CD14-positive monocyte (primary cell): ENCODE data around the gene TPST1. TPM values are rescaled to one million over a fixed set of nuclear protein-coding genes. Genes with fewer than 3 reads are reported as not detected.

Experiments
- DNase-seq, 3 donors: peaks; one replicate each; pipeline ENCODE4 v3.0.0-alpha.2; 2011 to 2022
- H2AFZ ChIP-seq: 2 replicates; pipeline ENCODE4 v1.6.0; 2012; ENCODE audit warnings: mild to moderate bottlenecking, low read depth, low read length, inconsistent platforms; ENCODE audit not compliant: insufficient read depth, poor library complexity, severe bottlenecking
- H3K27ac ChIP-seq, 2 donors: 1 replicate in 1 of 2; 2 replicates in 1 of 2; pipeline ENCODE4 v1.5.1; 2012 to 2013; ENCODE audit warnings: low read length in 2 of 2, control low read depth in 1 of 2, inconsistent platforms in 1 of 2, low read depth in 1 of 2, mild to moderate bottlenecking in 1 of 2
- H3K27me3 ChIP-seq, 2 donors: one replicate each; pipeline versions ENCODE4 v1.6.0 to v1.6.1; 2011 to 2013; ENCODE audit warnings: low read length in 2 of 2; ENCODE audit not compliant: control insufficient read depth in 2 of 2, insufficient read depth in 2 of 2
- H3K36me3 ChIP-seq, 2 donors: replicated peaks in 1 of 2; 1 replicate in 1 of 2; 2 replicates in 1 of 2; pipeline versions ENCODE4 v1.5.1 to v1.6.1; 2012 to 2013; ENCODE audit warnings: low read length in 2 of 2, control low read depth in 1 of 2, inconsistent platforms in 1 of 2, mild to moderate bottlenecking in 1 of 2; ENCODE audit not compliant: insufficient read depth in 2 of 2, control insufficient read depth in 1 of 2
- H3K4me1 ChIP-seq, 2 donors: 1 replicate in 1 of 2; 2 replicates in 1 of 2; pipeline versions ENCODE4 v1.5.1 to v1.6.1; 2012 to 2013; ENCODE audit warnings: low read length in 2 of 2, control low read depth in 1 of 2, inconsistent platforms in 1 of 2, mild to moderate bottlenecking in 1 of 2, moderate library complexity in 1 of 2; ENCODE audit not compliant: insufficient read depth in 2 of 2, control insufficient read depth in 1 of 2
- H3K4me2 ChIP-seq: replicated peaks from 2 replicates; pipeline ENCODE3; 2012; ENCODE audit warnings: low read length, moderate library complexity, mild to moderate bottlenecking; ENCODE audit not compliant: poor library complexity, severe bottlenecking; ENCODE audit errors: extremely low read depth
- H3K4me3 ChIP-seq, 3 experiments: fragments of 200-600 bp in 1 of 3; sonication (generic) in 1 of 3; replicated peaks in 1 of 3; 1 replicate in 2 of 3; 2 replicates in 1 of 3; pipeline ENCODE4 v1.5.1; 2011 to 2013; ENCODE audit warnings: low read length in 3 of 3, mild to moderate bottlenecking in 3 of 3, control low read depth in 2 of 3, low read depth in 2 of 3, inconsistent platforms in 1 of 3, moderate library complexity in 1 of 3
- H3K79me2 ChIP-seq: 2 replicates; pipeline ENCODE4 v1.6.0; 2012; ENCODE audit warnings: mild to moderate bottlenecking, control low read depth, inconsistent platforms, low read length, moderate library complexity; ENCODE audit not compliant: insufficient read depth
- H3K9ac ChIP-seq: 2 replicates; pipeline ENCODE4 v1.6.0; 2017; ENCODE audit warnings: low read length, mild to moderate bottlenecking; ENCODE audit not compliant: insufficient read depth, poor library complexity, severe bottlenecking
- H3K9me3 ChIP-seq, 2 donors: replicated peaks in 1 of 2; 1 replicate in 1 of 2; 2 replicates in 1 of 2; pipeline versions ENCODE4 v1.5.1 to v1.6.1; 2012 to 2013; ENCODE audit warnings: low read length in 2 of 2, control low read depth in 1 of 2; ENCODE audit not compliant: control insufficient read depth in 1 of 2, insufficient read depth in 1 of 2
- H4K20me1 ChIP-seq: 2 replicates; pipeline ENCODE4 v1.6.0; 2012; ENCODE audit warnings: mild to moderate bottlenecking, low read length, control low read depth, moderate library complexity; ENCODE audit not compliant: insufficient read depth
- H3K27ac Mint-ChIP-seq, 7 donors: one replicate each; pipeline ENCODE4 v1.8.0; 2020; ENCODE audit warnings: mild to moderate bottlenecking in 7 of 7, mixed read lengths in 7 of 7, moderate library complexity in 6 of 7, inconsistent platforms in 2 of 7
- H3K27me3 Mint-ChIP-seq, 3 donors: one replicate each; pipeline ENCODE4 v1.8.0; 2021 to 2022; ENCODE audit warnings: low read depth in 3 of 3, mild to moderate bottlenecking in 3 of 3, mixed read lengths in 3 of 3, moderate library complexity in 3 of 3, inconsistent platforms in 1 of 3
- H3K36me3 Mint-ChIP-seq, 2 donors: one replicate each; pipeline ENCODE4 v1.8.0; 2020; ENCODE audit warnings: mixed read lengths in 2 of 2, inconsistent platforms in 1 of 2, mild to moderate bottlenecking in 1 of 2
- H3K4me1 Mint-ChIP-seq: one replicate; pipeline ENCODE4 v1.8.0; 2020; ENCODE audit warnings: mild to moderate bottlenecking, mixed read lengths
- H3K4me3 Mint-ChIP-seq, 2 donors: one replicate each; pipeline ENCODE4 v1.8.0; 2020; ENCODE audit warnings: mild to moderate bottlenecking in 2 of 2, mixed read lengths in 2 of 2, moderate library complexity in 1 of 2
- H3K9me3 Mint-ChIP-seq, 7 donors: one replicate each; pipeline ENCODE4 v1.8.0; 2020 to 2022; ENCODE audit warnings: mixed read lengths in 7 of 7, mild to moderate bottlenecking in 6 of 7, moderate library complexity in 6 of 7, inconsistent platforms in 2 of 7
- WGBS: methylation state at CpG from one replicate; pipeline ENCODE4 v1.1.5; 2013; ENCODE audit warnings: missing lambda C conversion rate; ENCODE audit not compliant: insufficient coverage; 5-methylcytosine and 5-hydroxymethylcytosine counted together
- intact Hi-C, 2 donors: fragments of 100-400 bp; cut with micrococcal nuclease; formaldehyde crosslinking; loops; one replicate each; pipeline versions ENCODE4 v1.15.0 to v1.15.1; 2023
- polyA plus RNA-seq, 3 donors: library from polyadenylated mRNA; depleted of rRNA in 1 of 3; unstranded in 2 of 3; stranded (reverse) in 1 of 3; fragments of 300-500 nt in 2 of 3; fragments of >200 nt in 1 of 3; fragmentation: Illumina TruSeq in 2 of 3; gene quantifications; 1 replicate in 2 of 3; 2 replicates in 1 of 3; pipeline ENCODE4 v1.2.3, GENCODE V29; 2012 to 2021
- TF ChIP-seq, protein P1 (sequence below): fragments of 200-600 bp; IDR thresholded peaks from one replicate; pipeline ENCODE4 v1.8.0; 2022; ENCODE audit warnings: antibody characterized with exemption, mild to moderate bottlenecking

TPST1 gene
- polyA plus RNA-seq, 3 donors, result 0.54 to 4.8 (median 4.2) TPM

GRCh38 chr7:66187905-66188304, 17.2 kb upstream of the TPST1 start:
- Mint-ChIP-seq H3K4me3 (no peak overlapping the region), H3K27me3 (peaks cover 0 to 9% (median under 1%) of the 10 kb centered on the region in 3 donors), H3K27ac (no peak overlapping the region), H3K9me3 (peaks cover 0 to 18% (median 10%) of the 10 kb centered on the region in 7 donors), H3K4me1 (peaks cover 2% of the 10 kb centered on the region), H3K36me3 (no peaks in the 10 kb centered on the region)
- Histone ChIP-seq H2AFZ (no peak overlapping the region), H3K9ac (no peak overlapping the region), H4K20me1 (no peaks in the 10 kb centered on the region), H3K9me3 (peaks cover 0 to 9% of the 10 kb centered on the region in 2 donors), H3K27me3 (no peaks in the 10 kb centered on the region), H3K79me2 (no peaks in the 10 kb centered on the region), H3K4me3 (no peak overlapping the region), H3K27ac (no peak overlapping the region), H3K4me1 (no peaks in the 10 kb centered on the region), H3K36me3 (no peaks in the 10 kb centered on the region), H3K4me2 (no peak overlapping the region)
- no peak for DNase-seq
- intact Hi-C loops, result no loop called here
- WGBS, result no CpG with 5 or more reads among the region's 1 CpG
- TF ChIP-seq, protein P1, sequence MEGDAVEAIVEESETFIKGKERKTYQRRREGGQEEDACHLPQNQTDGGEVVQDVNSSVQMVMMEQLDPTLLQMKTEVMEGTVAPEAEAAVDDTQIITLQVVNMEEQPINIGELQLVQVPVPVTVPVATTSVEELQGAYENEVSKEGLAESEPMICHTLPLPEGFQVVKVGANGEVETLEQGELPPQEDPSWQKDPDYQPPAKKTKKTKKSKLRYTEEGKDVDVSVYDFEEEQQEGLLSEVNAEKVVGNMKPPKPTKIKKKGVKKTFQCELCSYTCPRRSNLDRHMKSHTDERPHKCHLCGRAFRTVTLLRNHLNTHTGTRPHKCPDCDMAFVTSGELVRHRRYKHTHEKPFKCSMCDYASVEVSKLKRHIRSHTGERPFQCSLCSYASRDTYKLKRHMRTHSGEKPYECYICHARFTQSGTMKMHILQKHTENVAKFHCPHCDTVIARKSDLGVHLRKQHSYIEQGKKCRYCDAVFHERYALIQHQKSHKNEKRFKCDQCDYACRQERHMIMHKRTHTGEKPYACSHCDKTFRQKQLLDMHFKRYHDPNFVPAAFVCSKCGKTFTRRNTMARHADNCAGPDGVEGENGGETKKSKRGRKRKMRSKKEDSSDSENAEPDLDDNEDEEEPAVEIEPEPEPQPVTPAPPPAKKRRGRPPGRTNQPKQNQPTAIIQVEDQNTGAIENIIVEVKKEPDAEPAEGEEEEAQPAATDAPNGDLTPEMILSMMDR, result no peak

DNA sequence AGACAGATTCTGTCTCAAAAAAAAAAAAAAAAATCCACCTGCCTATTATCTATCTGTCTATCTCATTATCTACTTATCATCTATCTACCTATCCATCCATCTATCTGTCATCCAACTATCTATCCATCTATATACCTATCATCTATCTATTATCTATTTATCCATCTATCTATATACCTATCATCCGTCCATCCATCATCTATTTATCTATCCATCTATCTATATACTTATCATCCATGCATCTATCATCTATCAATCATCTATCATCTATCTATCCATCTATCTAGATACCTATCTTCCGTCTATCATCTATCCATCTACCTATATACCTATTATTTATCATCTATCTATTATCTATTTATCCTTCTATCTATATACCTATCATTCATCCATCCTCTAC, 16.5 kb upstream of the TPST1 start:
- no peak overlapping the region for H3K27ac Mint-ChIP-seq
- no peak overlapping the region for H3K4me2 ChIP-seq
- H3K4me3 ChIP-seq, result no peak overlapping the region
- H3K36me3 Mint-ChIP-seq, result no peaks in the 10 kb centered on the region
- H3K27ac ChIP-seq, result no peak overlapping the region
- no peak overlapping the region for H3K9ac ChIP-seq
- intact Hi-C loops, result no loop called here
- H3K9me3 Mint-ChIP-seq, result peaks cover 1 to 21% (median 11%) of the 10 kb centered on the region in 7 donors
- no peak overlapping the region for H3K4me3 Mint-ChIP-seq
- H3K79me2 ChIP-seq, result no peaks in the 10 kb centered on the region
- no peaks in the 10 kb centered on the region for H3K27me3 ChIP-seq
- no peak overlapping the region for H2AFZ ChIP-seq
- no peak for DNase-seq
- TF ChIP-seq, protein P1, result no peak
- H3K4me1 Mint-ChIP-seq, result peaks cover 1% of the 10 kb centered on the region
- H3K36me3 ChIP-seq, result no peaks in the 10 kb centered on the region
- no peaks in the 10 kb centered on the region for H3K4me1 ChIP-seq
- WGBS, result 88% methylated on average over 1 of the region's 2 CpGs
- peaks cover 1 to 10% (median 2%) of the 10 kb centered on the region in 3 donors for H3K27me3 Mint-ChIP-seq
- H4K20me1 ChIP-seq, result no peaks in the 10 kb centered on the region
- H3K9me3 ChIP-seq, result peaks cover 0 to 9% of the 10 kb centered on the region in 2 donors
